Measurements from ENCODE around the gene LBH. TPM values are rescaled to one million over a fixed set of nuclear protein-coding genes. Genes with fewer than 3 reads are reported as not detected.
A peak's percentile ranks its signal among the peaks of the same experiment; 100 is the strongest.

The LBH gene
- total RNA-seq, 1 donor from 2014 or later: 74.7 TPM

GRCh38 chr2:30287190-30287840 is 56.0 kb downstream of the LBH start:
- Mint-ChIP-seq H3K4me1 (ENCODE audit: unreplicated experiment) (peaks cover 1% of the 10 kb centered on the region), H3K9me3 (ENCODE audit: unreplicated experiment) (no peaks in the 10 kb centered on the region), H3K27me3 (ENCODE audit: unreplicated experiment) (peaks cover 2% of the 10 kb centered on the region), H3K4me3 (ENCODE audit: unreplicated experiment) (no peak overlapping the region), H3K36me3 (ENCODE audit: unreplicated experiment) (no peaks in the 10 kb centered on the region), H3K27ac (ENCODE audit: unreplicated experiment) (no peak overlapping the region)
- no peak for TF ChIP-seq CTCF (IDR thresholded peaks at IDR 0.05)
- no peak for DNase-seq (ENCODE audit: extremely low spot score, unreplicated experiment)

GRCh38 chr2:30287857-30288513 is 56.7 kb downstream of the LBH start:
- no peak for TF ChIP-seq CTCF (IDR thresholded peaks at IDR 0.05)
- H3K27ac Mint-ChIP-seq (ENCODE audit: unreplicated experiment): no peak overlapping the region

GRCh38 chr2:30288561-30288960 is 57.2 kb downstream of the LBH start:
- TF ChIP-seq CTCF (IDR thresholded peaks at IDR 0.05): no peak
- peaks cover 2% of the 10 kb centered on the region for H3K27me3 Mint-ChIP-seq (ENCODE audit: unreplicated experiment)
- H3K27ac Mint-ChIP-seq (ENCODE audit: unreplicated experiment): no peak overlapping the region

More at GRCh38 chr2:30287857-30288513, 56.7 kb downstream of the LBH start:
- Mint-ChIP-seq H3K36me3 (ENCODE audit: unreplicated experiment) (no peaks in the 10 kb centered on the region), H3K4me3 (ENCODE audit: unreplicated experiment) (no peak overlapping the region), H3K9me3 (ENCODE audit: unreplicated experiment) (no peaks in the 10 kb centered on the region), H3K27me3 (ENCODE audit: unreplicated experiment) (peaks cover 2% of the 10 kb centered on the region), H3K4me1 (ENCODE audit: unreplicated experiment) (peaks cover 2% of the 10 kb centered on the region)
- no peak for DNase-seq (ENCODE audit: extremely low spot score, unreplicated experiment)

GRCh38 chr2:30293303-30293921 is 62.1 kb downstream of the LBH start:
- Mint-ChIP-seq H3K36me3 (ENCODE audit: unreplicated experiment) (no peaks in the 10 kb centered on the region), H3K4me1 (ENCODE audit: unreplicated experiment) (peaks cover 12% of the 10 kb centered on the region), H3K27me3 (ENCODE audit: unreplicated experiment) (no peaks in the 10 kb centered on the region), H3K4me3 (ENCODE audit: unreplicated experiment) (no peak overlapping the region), H3K9me3 (ENCODE audit: unreplicated experiment) (no peaks in the 10 kb centered on the region), H3K27ac (ENCODE audit: unreplicated experiment) (peak overlapping the region; percentile 64)
- no peak for TF ChIP-seq CTCF (IDR thresholded peaks at IDR 0.05)
- DNase-seq (ENCODE audit: extremely low spot score, unreplicated experiment): no peak

More at GRCh38 chr2:30288561-30288960, 57.2 kb downstream of the LBH start:
- no peak for DNase-seq (ENCODE audit: extremely low spot score, unreplicated experiment)
- Mint-ChIP-seq H3K36me3 (ENCODE audit: unreplicated experiment) (no peaks in the 10 kb centered on the region), H3K9me3 (ENCODE audit: unreplicated experiment) (no peaks in the 10 kb centered on the region), H3K4me1 (ENCODE audit: unreplicated experiment) (peaks cover 8% of the 10 kb centered on the region), H3K4me3 (ENCODE audit: unreplicated experiment) (no peak overlapping the region)

GRCh38 chr2:30294133-30294532 is 62.8 kb downstream of the LBH start:
- Mint-ChIP-seq H3K9me3 (ENCODE audit: unreplicated experiment) (no peaks in the 10 kb centered on the region), H3K36me3 (ENCODE audit: unreplicated experiment) (no peaks in the 10 kb centered on the region), H3K27ac (ENCODE audit: unreplicated experiment) (no peak overlapping the region), H3K27me3 (ENCODE audit: unreplicated experiment) (no peaks in the 10 kb centered on the region), H3K4me1 (ENCODE audit: unreplicated experiment) (peaks cover 11% of the 10 kb centered on the region), H3K4me3 (ENCODE audit: unreplicated experiment) (no peak overlapping the region)
- no peak for DNase-seq (ENCODE audit: extremely low spot score, unreplicated experiment)
- TF ChIP-seq CTCF (IDR thresholded peaks at IDR 0.05): no peak

Measured in osteocyte (in vitro differentiated cells).